Ovary (tissue), 9 donors: ENCODE results near the gene AMMECR1. TPM values are rescaled to one million over a fixed set of nuclear protein-coding genes. Genes with fewer than 3 reads are reported as not detected.

Source experiments
- DNase-seq, 5 donors: peaks; one replicate each; pipeline ENCODE4 v3.0.0-alpha.2; 2019 to 2020
- H3K27ac ChIP-seq, 2 donors: fragments of 200-600 bp; one replicate each; pipeline versions ENCODE4 v1.5.1 to v1.8.0; 2019 to 2022
- H3K27me3 ChIP-seq: fragments of 200-600 bp; one replicate; pipeline ENCODE4 v1.8.0; 2022
- H3K36me3 ChIP-seq: fragments of 200-600 bp; sonication (generic); one replicate; pipeline ENCODE4 v1.5.1; 2019
- H3K4me1 ChIP-seq: one replicate; pipeline ENCODE4 v1.8.1; 2013; ENCODE audit warnings: mild to moderate bottlenecking, moderate library complexity; ENCODE audit not compliant: insufficient read depth
- H3K4me3 ChIP-seq: fragments of 200-600 bp; sonication (generic); one replicate; pipeline ENCODE4 v1.5.1; 2017
- H3K9me3 ChIP-seq, 2 donors: fragments of 200-600 bp in 1 of 2; sonication (generic) in 1 of 2; one replicate each; pipeline versions ENCODE4 v1.5.1 to v1.8.1; 2013 to 2019; ENCODE audit warnings: mild to moderate bottlenecking in 1 of 2, moderate library complexity in 1 of 2
- EP300 ChIP-seq: sonication (generic); formaldehyde crosslinking; IDR thresholded peaks from one replicate; pipeline ENCODE4 v1.6.1; 2017; ENCODE audit warnings: antibody characterized with exemption
- POLR2A ChIP-seq: fragments of 450-650 bp; IDR thresholded peaks from one replicate; pipeline ENCODE4 v1.6.1; 2017; ENCODE audit warnings: antibody characterized with exemption, mild to moderate bottlenecking, moderate library complexity
- WGBS, 3 donors: extraction: QIAGEN DNeasy Blood & Tissue Kit in 1 of 3; methylation state at CpG; one replicate each; pipeline versions ENCODE4 v1.1.5 to v1.1.7; 2013 to 2017; 5-methylcytosine and 5-hydroxymethylcytosine counted together
- intact Hi-C, 4 donors: fragments of 100-400 bp; cut with DNase I; formaldehyde crosslinking; loops; one replicate each; pipeline versions ENCODE4 v1.11.0 to v1.15.1; 2022 to 2023
- polyA plus RNA-seq, 2 donors: library from polyadenylated mRNA; stranded (reverse); fragments of 200-250 nt in 1 of 2; fragments of 350-450 nt in 1 of 2; fragmentation: Illumina TruSeq in 1 of 2; extraction: RNeasy Lipid Tissue Mini Kit (QIAGEN cat#74804) in 1 of 2; gene quantifications; one replicate each; pipeline ENCODE4 v1.2.3, GENCODE V29; 2013 to 2014
- total RNA-seq, 7 donors: library from RNA; depleted of rRNA in 2 of 7; stranded (reverse); fragments of >200 nt in 2 of 7; fragmentation: NEBNext Ultra II Directional in 3 of 7; extraction: Animal tissue kit (Norgen Biotek cat#: 25700) in 3 of 7; gene quantifications; one replicate each; pipeline versions ENCODE4 v1.1.0 to v1.2.4, GENCODE V29; 2016 to 2023
- TF ChIP-seq, protein P1 (sequence below), 3 donors: fragments of 450-650 bp in 2 of 3; fragments of 200-600 bp in 1 of 3; IDR thresholded peaks; one replicate each; pipeline versions ENCODE4 v1.5.1 to v1.8.0; 2016 to 2022; ENCODE audit warnings: antibody characterized with exemption in 3 of 3, mild to moderate bottlenecking in 1 of 3
- donor health status: DM: no; HTN: no; CAD: no; lungs with moderate emphysema.
- donor health status: DM: no; HTN: no; CAD: no.
- donor health status: Bipolar disorder and iron deficiency.
- donor health status: DM: yes; HTN: yes; CAD: no.
- donor health status: DM: no; HTN: no; CAD: no.
- donor health status: DM: yes; HTN: yes; CAD: no.

The AMMECR1 gene
- total and polyA plus RNA-seq, 9 donors: 3.9 to 19.2 (median 12.3) TPM

DNA sequence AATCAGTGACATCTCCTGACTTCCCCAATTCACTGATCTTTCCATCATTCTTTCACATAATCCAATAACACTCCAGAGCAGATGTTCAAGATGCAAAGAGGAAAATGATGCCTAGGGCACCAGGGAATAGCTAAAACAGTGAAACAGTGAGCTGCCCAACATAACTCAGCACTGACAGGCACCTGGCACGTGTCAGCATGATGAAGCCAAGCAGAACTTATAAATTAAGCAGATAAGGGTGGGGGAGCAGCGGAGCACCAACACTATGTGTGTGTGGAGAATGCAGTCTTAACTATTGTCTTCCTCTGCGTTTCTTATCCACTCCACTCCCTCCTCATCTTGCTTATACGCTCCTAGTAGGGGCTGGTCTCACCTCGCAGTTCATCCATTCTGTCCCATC lies 89.4 kb downstream of the AMMECR1 start:
- no peaks in the 10 kb centered on the region for H3K9me3 ChIP-seq
- TF ChIP-seq EP300: no peak
- TF ChIP-seq, protein P1, sequence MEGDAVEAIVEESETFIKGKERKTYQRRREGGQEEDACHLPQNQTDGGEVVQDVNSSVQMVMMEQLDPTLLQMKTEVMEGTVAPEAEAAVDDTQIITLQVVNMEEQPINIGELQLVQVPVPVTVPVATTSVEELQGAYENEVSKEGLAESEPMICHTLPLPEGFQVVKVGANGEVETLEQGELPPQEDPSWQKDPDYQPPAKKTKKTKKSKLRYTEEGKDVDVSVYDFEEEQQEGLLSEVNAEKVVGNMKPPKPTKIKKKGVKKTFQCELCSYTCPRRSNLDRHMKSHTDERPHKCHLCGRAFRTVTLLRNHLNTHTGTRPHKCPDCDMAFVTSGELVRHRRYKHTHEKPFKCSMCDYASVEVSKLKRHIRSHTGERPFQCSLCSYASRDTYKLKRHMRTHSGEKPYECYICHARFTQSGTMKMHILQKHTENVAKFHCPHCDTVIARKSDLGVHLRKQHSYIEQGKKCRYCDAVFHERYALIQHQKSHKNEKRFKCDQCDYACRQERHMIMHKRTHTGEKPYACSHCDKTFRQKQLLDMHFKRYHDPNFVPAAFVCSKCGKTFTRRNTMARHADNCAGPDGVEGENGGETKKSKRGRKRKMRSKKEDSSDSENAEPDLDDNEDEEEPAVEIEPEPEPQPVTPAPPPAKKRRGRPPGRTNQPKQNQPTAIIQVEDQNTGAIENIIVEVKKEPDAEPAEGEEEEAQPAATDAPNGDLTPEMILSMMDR (IDR thresholded peaks at IDR 0.05): no peak
- no peak for TF ChIP-seq POLR2A
- H3K4me1 ChIP-seq: no peaks in the 10 kb centered on the region
- H3K4me3 ChIP-seq: no peak overlapping the region
- intact Hi-C loops: no loop called here
- no peak for DNase-seq
- H3K27ac ChIP-seq: no peak overlapping the region
- no peaks in the 10 kb centered on the region for H3K27me3 ChIP-seq
- 71 to 74% (median 74%) methylated on average over 5 of the region's 5 CpGs for WGBS, 3 donors
- no peaks in the 10 kb centered on the region for H3K36me3 ChIP-seq

- intact Hi-C loops: no loop called here
- WGBS, 3 donors: 59 to 77% (median 61%) methylated on average over 2 of the region's 2 CpGs
- DNase-seq: no peak
- no peaks in the 10 kb centered on the region for H3K36me3 ChIP-seq
- no peak for TF ChIP-seq EP300
- TF ChIP-seq, protein P1 (IDR thresholded peaks at IDR 0.05): no peak
- no peak for TF ChIP-seq POLR2A
- H3K9me3 ChIP-seq: no peaks in the 10 kb centered on the region
- H3K27me3 ChIP-seq: no peaks in the 10 kb centered on the region
- no peak overlapping the region for H3K4me3 ChIP-seq
- H3K4me1 ChIP-seq: no peaks in the 10 kb centered on the region
- no peak overlapping the region for H3K27ac ChIP-seq
Observed at GRCh38 chrX:110226931-110227330, 91.0 kb downstream of the AMMECR1 start.

DNA sequence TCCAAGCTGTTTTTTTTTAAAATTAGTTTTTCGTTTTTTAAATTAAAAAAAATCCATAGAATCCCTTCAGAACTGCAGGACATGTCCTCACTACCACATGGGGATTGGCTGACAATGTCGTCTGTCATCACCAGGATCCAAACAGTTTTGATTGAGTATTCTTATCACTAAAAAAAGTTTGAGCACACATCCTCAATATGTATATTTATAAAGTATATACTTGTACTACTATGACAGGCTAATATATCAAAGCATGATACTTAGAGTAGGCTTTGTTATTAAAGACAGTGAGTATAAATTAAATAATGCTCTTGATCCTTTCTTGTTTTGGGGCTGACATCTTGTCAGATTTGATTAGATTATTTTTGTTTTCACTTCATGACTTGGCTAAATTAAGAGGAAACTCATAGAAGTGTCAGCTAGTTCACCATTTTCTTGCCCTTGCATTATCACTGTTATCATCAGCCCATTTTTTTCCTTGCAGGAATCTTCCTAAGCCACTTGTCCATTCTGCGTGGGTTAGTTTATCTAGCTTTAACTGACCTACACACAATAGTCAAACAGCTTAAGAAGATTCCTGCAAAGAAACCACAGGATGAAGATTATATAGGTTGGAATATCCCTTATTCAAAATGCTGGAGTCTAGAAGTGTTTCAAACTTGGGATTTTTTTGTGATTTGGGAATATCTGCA lies 92.8 kb downstream of the AMMECR1 start:
- no peak for DNase-seq
- TF ChIP-seq POLR2A: no peak
- intact Hi-C loops: no loop called here
- Histone ChIP-seq H3K36me3 (no peaks in the 10 kb centered on the region), H3K27ac (no peak overlapping the region), H3K27me3 (no peaks in the 10 kb centered on the region), H3K9me3 (no peaks in the 10 kb centered on the region), H3K4me1 (no peaks in the 10 kb centered on the region), H3K4me3 (no peak overlapping the region)
- 51 to 60% (median 53%) methylated on average over 3 of the region's 3 CpGs for WGBS, 3 donors

GRCh38 chrX:110222497-110223257 lies 95.2 kb downstream of the AMMECR1 start:
- no peak overlapping the region for H3K27ac ChIP-seq
- TF ChIP-seq POLR2A (no peak), EP300 (no peak)
- TF ChIP-seq, protein P1 (IDR thresholded peaks at IDR 0.05): no peak
- intact Hi-C loops: no loop called here
- no peak overlapping the region for H3K4me3 ChIP-seq
- no peaks in the 10 kb centered on the region for H3K36me3 ChIP-seq
- no peaks in the 10 kb centered on the region for H3K9me3 ChIP-seq
- no peak for DNase-seq
- no peaks in the 10 kb centered on the region for H3K4me1 ChIP-seq
- H3K27me3 ChIP-seq: no peaks in the 10 kb centered on the region
- WGBS, 3 donors: 52 to 83% (median 76%) methylated on average over 1 to 2 of the region's 2 CpGs

- no peaks in the 10 kb centered on the region for H3K9me3 ChIP-seq
- intact Hi-C loops: no loop called here
- H3K4me3 ChIP-seq: no peak overlapping the region
- DNase-seq: no peak
- H3K36me3 ChIP-seq: no peaks in the 10 kb centered on the region
- WGBS, 3 donors: 54 to 57% (median 54%) methylated on average over 1 of the region's 1 CpG
- H3K27me3 ChIP-seq: no peaks in the 10 kb centered on the region
- H3K4me1 ChIP-seq: no peaks in the 10 kb centered on the region
- no peak overlapping the region for H3K27ac ChIP-seq
- no peak for TF ChIP-seq EP300
- no peak for TF ChIP-seq POLR2A
- TF ChIP-seq, protein P1 (IDR thresholded peaks at IDR 0.05): no peak
Observed at GRCh38 chrX:110219920-110220319, 98.0 kb downstream of the AMMECR1 start.
